HTERT RPE-1 (cell line): ENCODE data around the gene RNU1-1.
"Not testable (repeated sequence)": the region's sequence is repeated elsewhere in the genome, so short reads cannot be mapped to it uniquely, and the experiment has no call there.

Experiments
- in situ Hi-C: fragments of 300-500 bp; cut with MboI; formaldehyde crosslinking; loops from 4 replicates; pipeline ENCODE4 v1.14.3; 2020; ENCODE audit warnings: low sequenced_read_pairs

RNU1-1 gene

DNA sequence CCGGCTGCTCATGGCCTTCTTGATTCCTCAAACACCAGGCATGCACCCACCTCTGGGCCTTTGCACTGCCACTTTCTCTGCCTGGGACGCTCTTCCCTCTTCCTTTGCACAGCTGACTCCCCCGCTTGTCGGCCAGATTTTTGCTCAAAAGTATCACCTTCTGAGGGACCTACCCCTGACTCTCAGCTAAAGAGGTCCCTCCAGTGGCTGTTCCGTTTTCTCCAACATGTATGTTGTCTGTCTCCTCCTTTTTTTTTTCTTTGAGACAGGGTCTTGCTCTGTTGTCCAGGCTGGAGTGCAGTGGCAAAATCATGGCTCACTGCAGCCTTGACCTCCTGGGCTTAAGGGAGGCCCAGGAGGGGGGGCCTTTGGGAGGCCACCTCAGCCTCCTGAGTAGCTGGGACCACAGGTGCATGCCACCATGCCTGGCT, 16.6 kb downstream of the RNU1-1 start:
- in situ Hi-C loops: not testable (repeated sequence)

DNA sequence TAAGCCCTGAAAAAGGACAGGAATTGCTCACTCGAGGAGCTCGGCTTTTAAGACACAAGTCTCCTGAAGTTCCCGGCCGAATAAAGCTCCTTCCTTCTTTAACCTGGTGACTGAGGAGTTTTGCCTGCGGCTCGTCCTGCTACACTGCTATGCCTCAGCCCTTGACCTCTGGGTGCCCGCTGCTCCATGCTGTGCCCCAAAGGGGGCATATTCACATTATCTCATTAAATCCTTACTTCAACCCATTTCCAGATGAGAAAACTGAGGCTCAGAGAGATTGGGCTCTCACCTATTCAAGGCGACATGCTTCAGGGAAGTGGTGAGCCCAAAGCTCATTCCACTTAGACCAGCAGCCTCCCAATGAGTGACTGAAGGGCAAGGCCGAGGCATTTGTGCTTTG, 20.4 kb downstream of the RNU1-1 start:
- in situ Hi-C loops: not testable (repeated sequence)

DNA sequence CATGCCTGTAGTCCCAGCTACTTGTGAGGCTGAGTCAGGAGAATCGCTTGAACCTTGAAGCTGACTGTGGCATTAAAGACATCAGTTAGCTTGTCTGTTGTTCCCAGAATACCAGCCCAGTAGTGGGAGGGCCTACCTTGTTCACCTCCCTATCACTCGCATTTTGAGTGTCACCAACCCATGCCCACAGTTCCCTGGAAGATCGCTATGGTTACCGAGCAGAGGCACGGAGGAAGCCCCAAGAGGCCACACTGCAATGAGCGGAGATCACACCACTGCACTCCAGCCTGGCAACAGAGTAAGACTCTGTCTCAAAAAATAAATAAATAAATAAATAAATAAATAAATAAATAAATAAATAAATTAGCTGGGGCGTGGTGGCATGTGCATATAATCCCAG, 21.1 kb downstream of the RNU1-1 start:
- in situ Hi-C loops: not testable (repeated sequence)

DNA sequence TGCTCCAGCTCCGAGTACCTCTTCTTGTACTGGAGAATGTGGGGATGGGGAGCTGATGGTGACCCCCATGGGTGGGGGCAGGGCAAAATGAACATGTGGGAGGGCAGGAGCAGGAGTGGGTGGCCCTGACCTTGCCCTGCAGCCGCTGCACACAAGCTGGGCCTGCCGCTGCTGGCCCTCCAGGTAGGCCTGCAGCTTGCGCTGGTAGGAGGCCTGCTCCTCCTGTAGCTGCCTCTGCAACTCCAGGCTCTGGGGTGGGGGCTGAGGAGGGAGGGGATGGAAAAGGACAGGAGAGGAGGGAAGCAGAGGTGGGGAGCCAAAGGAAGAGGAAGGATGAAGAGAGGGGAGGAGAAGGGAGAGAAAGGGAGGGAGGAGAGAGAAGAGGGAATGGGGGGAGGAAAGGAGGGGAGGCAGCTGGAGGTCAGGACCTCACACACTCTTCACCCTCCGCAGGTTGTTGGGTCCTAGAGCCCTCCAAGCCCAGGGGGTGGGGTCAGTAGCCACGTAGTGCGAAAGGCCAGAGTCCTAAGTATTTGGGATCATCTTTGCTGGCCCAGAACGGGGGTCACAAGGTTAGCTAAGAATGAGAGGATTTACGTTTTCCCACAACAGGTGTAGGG, 22.9 kb downstream of the RNU1-1 start:
- in situ Hi-C loops: no loop called here

DNA sequence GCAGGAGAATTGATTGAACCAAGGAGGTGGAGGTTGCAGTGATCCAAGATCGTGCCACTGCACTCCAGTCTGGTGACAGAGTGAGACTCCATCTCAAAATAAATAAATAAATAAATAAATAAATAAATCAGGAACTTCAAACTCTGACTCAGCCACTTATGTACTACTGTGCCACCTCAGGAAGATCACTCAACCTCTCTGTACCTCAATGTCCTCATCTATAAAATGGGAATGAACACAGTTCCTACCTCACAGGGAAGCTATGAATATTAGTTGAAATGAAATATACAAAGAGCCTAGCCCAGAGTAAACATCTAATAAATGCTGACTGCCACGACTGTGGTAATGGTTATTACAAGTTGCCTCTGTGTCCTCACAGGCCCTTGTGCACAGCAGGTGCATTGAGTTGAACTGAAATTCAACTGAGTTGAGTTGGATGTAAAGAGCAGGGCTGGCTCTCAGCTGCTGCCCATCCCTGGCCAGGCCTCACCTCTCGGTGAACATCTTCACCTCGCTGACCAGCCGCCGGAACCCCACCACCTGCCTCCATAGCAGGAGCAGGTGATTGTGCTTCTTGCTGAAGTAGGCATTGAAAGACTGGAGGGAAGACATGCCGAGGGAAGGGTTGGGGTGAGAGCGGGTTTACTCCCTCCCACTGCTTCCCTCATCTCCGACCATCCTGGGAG, 24.7 kb downstream of the RNU1-1 start:
- in situ Hi-C loops: not testable (repeated sequence)

DNA sequence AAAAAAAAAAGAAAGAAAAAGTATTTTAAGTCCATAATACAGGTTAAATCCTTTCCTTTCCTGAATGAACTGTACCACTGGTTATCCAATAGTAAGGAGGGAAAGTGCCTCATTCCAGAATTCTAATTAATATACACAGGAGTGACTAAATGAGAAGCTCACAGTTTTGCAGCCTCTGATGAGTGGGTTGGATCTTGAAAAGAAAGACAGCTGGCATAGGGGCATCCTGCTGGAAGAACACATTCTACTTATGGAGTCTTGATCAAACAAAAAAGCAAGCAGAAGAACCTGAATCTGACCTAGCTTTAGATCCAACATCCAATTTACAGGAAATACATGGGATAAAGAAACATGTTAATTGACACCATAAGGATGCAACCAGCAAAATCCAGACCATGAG, 27.1 kb downstream of the RNU1-1 start:
- in situ Hi-C loops: not testable (repeated sequence)

DNA sequence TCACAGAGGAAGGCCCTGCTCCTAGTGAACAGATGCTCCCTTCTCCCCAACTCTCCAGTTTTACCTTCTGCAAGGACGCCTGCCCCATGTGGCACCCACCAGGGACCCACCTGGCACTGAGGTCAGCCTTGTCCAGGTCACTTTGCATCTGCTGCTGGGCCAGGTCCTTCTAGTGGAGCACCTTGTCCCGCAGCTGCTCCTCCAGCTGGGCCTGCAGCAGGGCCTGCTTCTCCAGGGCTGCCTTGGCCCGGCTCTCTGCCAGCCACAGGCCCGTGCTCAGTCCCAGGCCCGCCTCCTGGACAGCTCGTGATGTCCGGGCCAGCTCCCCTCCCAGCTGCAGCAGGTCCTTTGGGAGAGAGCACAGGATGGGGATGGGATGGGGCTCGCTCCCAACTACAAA, 27.8 kb downstream of the RNU1-1 start:
- in situ Hi-C loops: not testable (repeated sequence)

DNA sequence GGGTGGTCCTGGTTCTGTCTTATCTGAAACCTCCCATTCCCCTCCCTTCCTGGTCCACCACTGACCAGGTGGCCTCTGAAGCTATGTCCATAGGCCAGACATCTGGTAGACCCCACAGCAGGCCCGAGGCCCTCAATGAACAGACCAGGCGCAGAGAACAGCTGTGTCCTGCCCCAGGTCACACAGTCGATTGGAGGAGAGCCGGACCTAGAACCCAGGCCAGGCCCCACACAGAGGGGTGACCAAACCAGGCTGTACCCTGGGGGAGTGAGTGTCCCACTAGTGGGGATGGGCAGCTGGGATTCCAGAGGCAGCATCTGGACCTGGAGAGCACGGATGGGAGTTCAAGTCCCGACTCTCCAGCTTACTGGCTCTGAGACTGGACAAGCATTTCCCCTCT, 29.2 kb downstream of the RNU1-1 start:
- in situ Hi-C loops: no loop called here

DNA sequence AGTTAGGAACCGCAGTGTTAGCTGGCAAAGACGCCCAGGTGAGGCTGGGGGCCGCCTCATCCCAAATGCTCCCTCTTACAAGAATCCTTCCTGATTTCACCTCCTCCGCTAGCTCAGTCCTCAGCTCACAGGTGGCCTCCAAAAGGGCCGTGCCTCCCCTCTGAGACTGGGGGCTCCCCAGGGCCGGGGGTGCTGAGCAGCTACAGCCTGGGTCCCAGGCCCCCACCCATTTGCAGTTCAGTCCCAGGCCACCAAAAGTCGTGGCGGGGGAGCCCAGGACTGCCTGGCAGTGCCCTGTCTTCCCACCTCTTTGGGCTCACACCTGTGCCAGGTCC, 29.6 kb downstream of the RNU1-1 start:
- in situ Hi-C loops: no loop called here

DNA sequence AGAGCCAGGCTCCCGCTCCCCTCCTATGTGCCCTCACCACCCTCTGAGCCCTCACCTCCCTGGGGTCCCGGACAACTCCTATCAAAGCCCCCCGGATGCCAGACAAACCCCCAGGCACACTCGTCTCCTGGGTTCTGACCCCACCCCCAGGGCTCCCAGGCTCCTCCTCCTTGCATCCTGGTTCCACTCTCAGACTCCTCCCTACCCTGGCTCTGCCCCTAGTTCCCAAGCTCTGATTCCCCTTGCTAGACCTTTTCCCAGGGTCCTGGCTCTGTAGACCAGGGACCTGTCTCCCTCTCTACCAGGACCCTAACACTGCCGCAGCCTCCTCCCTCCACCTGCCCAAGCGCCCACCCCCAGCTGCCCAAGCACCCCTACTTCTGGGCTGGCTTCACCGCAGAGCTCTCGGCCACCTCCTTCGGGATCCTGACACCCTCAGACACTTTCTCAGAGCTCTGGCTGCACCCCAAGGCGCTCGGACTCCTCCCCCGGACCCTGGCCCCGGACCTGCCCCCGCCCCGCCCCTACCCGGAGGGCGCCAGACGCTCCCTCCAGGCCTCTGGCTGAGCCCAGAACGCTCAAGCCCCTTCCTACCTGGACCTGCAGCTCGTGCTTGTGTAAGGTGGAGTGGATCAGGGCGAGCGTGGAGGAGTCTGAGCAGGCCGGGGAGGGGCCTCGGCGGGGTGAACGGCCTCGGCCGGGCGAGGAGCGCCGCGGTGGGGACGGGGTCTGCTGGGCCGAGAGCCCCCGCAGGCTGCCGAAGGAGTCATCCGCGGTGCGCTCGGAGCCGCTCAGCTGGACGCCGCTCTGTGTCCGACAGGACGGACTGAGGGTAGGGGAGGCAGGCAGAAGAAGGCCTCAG, 30.2 kb downstream of the RNU1-1 start:
- in situ Hi-C loops: not testable (repeated sequence)

DNA sequence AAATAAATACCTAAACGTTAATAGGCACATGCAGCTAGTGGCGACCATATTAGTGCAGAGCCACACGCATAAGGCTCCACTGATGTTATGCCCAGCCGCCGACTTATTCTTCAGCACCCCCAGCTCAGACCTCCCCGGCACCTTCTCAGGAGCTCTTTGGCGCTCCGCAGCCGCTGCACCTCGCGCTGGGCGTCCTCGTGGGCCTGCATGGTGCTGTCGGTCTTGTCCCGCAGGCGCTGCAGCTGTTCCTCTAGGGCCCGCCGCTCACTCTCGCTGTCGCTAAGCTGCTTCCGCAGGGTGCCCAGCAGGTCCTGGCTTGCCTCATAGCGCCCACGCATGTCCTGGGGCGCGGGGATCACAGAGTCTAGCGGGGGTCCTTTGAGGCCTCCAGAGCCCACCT, 30.9 kb downstream of the RNU1-1 start:
- in situ Hi-C loops: not testable (repeated sequence)

DNA sequence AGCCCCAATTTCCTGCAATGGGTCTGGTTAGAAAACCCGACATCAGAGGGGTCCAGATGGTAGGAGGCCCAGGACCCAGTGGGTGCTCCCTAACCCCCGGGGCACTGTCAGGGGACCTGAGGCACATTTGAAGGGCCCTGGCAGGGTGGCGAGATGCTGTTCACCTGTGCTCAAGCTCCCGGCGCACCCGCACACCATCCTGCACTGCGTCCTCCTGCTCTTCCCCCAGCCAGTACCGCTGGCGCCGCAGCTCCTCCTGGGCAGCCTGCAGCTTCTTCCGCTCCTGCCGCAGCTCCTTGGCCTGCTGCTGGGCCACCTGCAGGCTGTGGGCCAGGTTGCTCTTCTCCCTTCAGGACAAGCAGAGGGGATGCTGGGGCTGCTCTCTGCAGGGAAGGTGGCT, 36.0 kb downstream of the RNU1-1 start:
- in situ Hi-C loops: no loop called here

DNA sequence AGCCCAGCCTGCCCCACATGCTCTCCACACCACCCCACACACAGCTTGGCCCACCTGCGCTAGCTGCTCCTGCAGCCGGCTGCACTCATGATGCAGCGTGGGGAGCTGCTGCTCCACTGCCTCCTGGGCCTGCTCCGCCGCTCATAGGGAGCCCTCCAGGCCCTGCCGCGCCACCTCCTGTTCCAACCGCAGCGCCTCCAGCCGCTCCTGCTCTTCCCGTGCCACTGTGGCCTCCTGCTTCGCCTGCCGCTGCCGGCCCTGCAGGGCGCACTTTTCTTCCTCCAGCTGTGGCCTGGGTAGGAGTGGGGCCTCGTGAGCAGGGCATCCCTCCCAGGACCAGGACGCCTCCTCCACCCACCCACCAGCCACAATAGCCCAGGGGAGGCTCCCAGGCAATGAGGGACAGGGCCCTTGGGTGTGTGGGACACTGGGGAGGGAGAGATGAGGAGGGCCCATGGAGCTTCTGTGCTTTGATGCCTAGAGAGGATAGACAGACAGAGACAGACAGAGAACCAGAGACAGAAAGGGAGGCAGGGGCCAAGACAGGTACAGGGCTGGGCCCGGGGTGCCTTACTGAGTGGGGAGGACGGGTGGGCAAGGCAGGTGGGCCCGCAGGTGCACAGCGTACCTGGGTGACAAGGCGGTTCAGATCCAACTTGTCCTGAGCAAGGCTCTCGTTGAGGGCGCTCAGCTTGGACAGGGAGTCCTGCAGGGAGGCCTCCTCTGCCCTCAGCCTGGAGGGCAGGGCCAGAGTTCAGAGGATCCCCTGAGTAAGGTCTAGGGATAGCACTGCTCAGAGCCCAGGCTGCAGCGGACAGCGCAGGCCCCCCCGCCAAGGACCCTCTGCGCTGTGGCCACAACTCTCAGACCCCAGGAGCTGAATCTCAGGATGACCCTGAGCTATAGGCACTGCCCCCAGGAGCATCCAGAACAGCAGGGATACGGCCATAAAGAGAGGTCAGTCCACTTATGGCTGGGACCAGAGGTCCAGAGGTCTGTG, 38.0 kb downstream of the RNU1-1 start:
- in situ Hi-C loops: not testable (repeated sequence)

DNA sequence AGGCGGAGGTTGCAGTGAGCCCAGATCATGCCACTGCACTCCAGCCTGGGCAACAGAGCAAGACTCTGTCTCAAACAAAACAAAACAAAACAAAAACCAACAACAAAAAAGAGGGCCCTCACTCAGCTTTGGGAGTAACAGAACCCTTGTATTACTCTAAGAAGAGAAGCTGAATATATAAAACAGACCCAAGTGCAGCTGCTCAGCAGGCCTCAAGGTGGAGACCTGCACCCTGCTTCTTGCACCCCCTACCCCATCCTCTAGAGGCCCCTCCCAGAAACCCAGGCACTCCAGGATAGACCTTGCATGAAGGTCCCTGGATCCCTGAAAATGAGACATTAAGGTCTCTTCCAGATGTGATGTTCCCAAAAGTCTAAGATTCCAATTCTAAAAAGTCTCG, 39.2 kb downstream of the RNU1-1 start:
- in situ Hi-C loops: not testable (repeated sequence)

DNA sequence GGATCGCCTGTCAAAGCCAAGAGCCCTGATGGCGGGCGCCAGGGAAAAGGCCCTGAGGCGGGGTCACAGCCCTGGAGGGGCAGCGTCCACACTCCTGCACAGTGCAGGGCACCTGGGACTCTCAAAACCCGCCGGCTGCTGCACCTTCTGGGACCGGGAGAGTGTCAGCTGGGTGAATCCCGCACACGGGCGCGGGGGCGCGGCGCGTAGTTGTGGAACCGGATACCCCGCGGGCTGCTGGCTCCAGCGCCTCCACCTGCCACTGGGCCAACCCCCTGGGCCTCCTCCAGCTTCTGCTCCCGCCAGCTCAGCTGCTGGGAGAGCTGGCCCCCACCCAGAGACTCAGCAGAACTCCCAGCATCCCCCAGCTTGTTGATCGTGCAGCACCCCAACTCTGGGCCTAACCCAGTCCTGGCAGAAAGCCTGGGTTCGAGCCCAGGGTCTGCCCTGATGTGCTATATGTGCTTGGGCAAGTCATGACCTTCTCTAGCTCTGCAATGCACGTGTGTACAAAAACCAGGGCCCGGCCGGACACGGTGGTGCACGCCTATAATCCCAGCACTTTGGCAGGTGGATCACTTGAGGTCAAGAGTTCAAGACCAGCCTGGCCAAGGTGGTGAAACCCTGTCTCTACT, 39.8 kb downstream of the RNU1-1 start:
- in situ Hi-C loops: no loop called here

DNA sequence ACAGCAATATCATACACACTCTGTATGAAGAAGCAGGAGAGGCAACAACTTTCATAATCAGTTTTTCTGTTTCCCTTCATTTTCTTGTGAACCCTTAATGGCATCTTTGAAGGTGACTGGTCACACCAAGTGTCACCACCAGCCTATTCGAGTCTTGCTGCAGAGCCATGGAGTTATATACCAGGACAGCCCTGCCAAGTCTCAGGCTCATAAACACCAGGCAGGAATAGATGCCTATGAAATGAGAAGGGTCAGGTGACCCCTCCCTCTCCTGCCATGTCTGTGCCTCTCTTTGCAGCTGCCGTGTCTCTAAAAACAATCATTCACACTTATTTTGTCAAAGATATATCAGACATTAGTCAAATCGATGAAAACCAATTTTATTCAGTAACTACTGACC, 45.5 kb downstream of the RNU1-1 start:
- in situ Hi-C loops: no loop called here

DNA sequence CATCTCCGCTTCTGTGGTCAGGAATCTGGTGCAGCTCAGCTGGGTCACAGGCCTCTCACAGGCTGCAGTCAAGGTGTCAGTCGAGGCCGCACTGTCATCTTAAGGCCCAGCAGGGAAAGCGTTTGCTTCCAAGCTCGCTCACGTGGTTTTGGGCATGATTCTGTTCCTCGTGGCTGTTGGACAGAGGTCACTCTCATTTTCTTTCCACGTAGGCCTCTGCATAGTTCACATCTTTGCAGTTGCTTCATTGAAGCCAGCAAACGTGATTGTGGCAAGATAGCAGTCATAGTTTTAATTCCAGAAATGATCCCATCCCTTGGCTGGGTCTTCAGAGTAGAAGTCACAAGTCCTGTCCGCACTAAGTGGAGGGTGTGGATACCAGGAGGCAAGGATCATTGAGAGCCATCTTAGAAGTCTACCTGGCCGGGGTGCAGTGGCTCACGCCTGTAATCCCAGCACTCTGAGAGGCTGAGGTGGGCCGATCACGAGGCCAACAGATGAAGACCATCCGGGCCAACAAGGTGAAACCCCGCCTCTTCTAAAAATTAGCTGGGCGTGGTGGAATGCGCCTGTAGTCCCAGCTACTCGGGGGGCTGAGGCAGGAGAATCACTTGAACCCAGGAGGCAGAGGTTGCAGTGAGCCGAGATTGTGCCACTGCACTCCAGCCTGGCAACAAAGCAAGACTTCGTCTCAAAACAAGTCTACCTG, 49.0 kb downstream of the RNU1-1 start:
- in situ Hi-C loops: no loop called here
